SK-N-SH (cell line): ENCODE measurements around the gene SMPD3. TPM values are rescaled to one million over a fixed set of nuclear protein-coding genes. Genes with fewer than 3 reads are reported as not detected.
A peak's percentile ranks its signal among the peaks of the same experiment; 100 is the strongest.

Source experiments
- CTCF ChIA-PET: fragments of 300-600, 350-600 bp; formaldehyde crosslinking; extraction: SDS; loops from one replicate; lab custom pipeline; 2021; lab: Yijun Ruan, JAX
- POLR2A ChIA-PET: fragments of 350-600 bp; sonication (Branson Sonifier 250); formaldehyde crosslinking; extraction: SDS; loops from one replicate; lab custom pipeline; 2020; ENCODE audit warnings: antibody characterized with exemption, inconsistent platforms; lab: Yijun Ruan, JAX
- DNase-seq: peaks from one replicate; pipeline ENCODE4 v3.0.0; 2012
- H2AFZ ChIP-seq: fragments of 200-600 bp; sonication (generic); 2 replicates; pipeline ENCODE4 v1.8.1; 2016; ENCODE audit warnings: antibody characterized with exemption, mild to moderate bottlenecking, low read depth
- H3F3A ChIP-seq: fragments of 200-600 bp; sonication (generic); replicated peaks from 2 replicates; pipeline ENCODE3; 2016; ENCODE audit warnings: antibody characterized with exemption, mild to moderate bottlenecking; ENCODE audit not compliant: insufficient read depth
- H3K27ac ChIP-seq, 2 experiments: fragments of 200-500 bp in 1 of 2; fragments of 200-600 bp in 1 of 2; sonication (Bioruptor generic) in 1 of 2; sonication (generic), shearing (Covaris generic) in 1 of 2; 2 replicates each; pipeline versions ENCODE4 v1.5.1 to v1.6.1; 2014 to 2016; ENCODE audit warnings: low read depth in 2 of 2, inconsistent platforms in 1 of 2, low read length in 1 of 2, mild to moderate bottlenecking in 1 of 2, mixed read lengths in 1 of 2
- H3K27me3 ChIP-seq: fragments of 200-600 bp; sonication (generic), shearing (Covaris generic); 2 replicates; pipeline ENCODE4 v1.6.1; 2016; ENCODE audit warnings: mixed run types; ENCODE audit not compliant: insufficient read depth
- H3K36me3 ChIP-seq, 2 experiments: fragments of 200-500 bp in 1 of 2; fragments of 200-600 bp in 1 of 2; sonication (Bioruptor generic) in 1 of 2; sonication (generic) in 1 of 2; replicated peaks in 1 of 2; 2 replicates each; pipeline versions ENCODE3 to v1.5.1; 2014 to 2016; ENCODE audit warnings: low read length in 1 of 2, mild to moderate bottlenecking in 1 of 2; ENCODE audit not compliant: insufficient read depth in 2 of 2, control insufficient read depth in 1 of 2
- H3K4me1 ChIP-seq, 2 experiments: fragments of 200-500 bp in 1 of 2; fragments of 200-600 bp in 1 of 2; sonication (Bioruptor generic) in 1 of 2; sonication (generic), shearing (Covaris generic) in 1 of 2; 2 replicates each; pipeline versions ENCODE4 v1.5.1 to v1.6.1; 2014 to 2016; ENCODE audit warnings: low read depth in 1 of 2, low read length in 1 of 2, mixed run types in 1 of 2; ENCODE audit not compliant: insufficient read depth in 2 of 2, control insufficient read depth in 1 of 2
- H3K4me2 ChIP-seq: fragments of 200-600 bp; sonication (generic), shearing (Covaris generic); 2 replicates; pipeline ENCODE4 v1.6.1; 2017; ENCODE audit warnings: mixed run types
- H3K4me3 ChIP-seq, 2 experiments: fragments of 200-500 bp in 1 of 2; fragments of 200-600 bp in 1 of 2; sonication (Bioruptor generic) in 1 of 2; sonication (generic), shearing (Covaris generic) in 1 of 2; 2 replicates each; pipeline versions ENCODE4 v1.5.1 to v1.8.1; 2014 to 2016; ENCODE audit warnings: low read depth in 2 of 2, inconsistent platforms in 1 of 2, low read length in 1 of 2, mild to moderate bottlenecking in 1 of 2, mixed read lengths in 1 of 2, moderate library complexity in 1 of 2
- H3K79me2 ChIP-seq: fragments of 200-600 bp; sonication (generic); 2 replicates; pipeline ENCODE4 v1.8.1; 2017; ENCODE audit warnings: mild to moderate bottlenecking; ENCODE audit not compliant: insufficient read depth
- H3K9ac ChIP-seq: fragments of 200-600 bp; sonication (generic); 2 replicates; pipeline ENCODE4 v1.6.1; 2017; ENCODE audit warnings: mixed run types
- H3K9me2 ChIP-seq: fragments of 200-600 bp; sonication (generic); 2 replicates; pipeline ENCODE4 v1.6.1; 2017; ENCODE audit warnings: mixed run types
- H3K9me3 ChIP-seq: fragments of 200-600 bp; sonication (generic); 2 replicates; pipeline ENCODE4 v1.6.1; 2017; ENCODE audit warnings: mixed run types, mild to moderate bottlenecking, moderate library complexity
- H4K20me1 ChIP-seq: fragments of 200-600 bp; sonication (generic); 2 replicates; pipeline ENCODE4 v1.6.1; 2017; ENCODE audit warnings: mild to moderate bottlenecking, mixed run types; ENCODE audit not compliant: insufficient read depth
- CHD2 ChIP-seq: fragments of 150-350 bp; IDR thresholded peaks from 2 replicates; pipeline ENCODE4 v1.6.1; 2018; ENCODE audit warnings: low read length; ENCODE audit not compliant: partially characterized antibody
- ELF1 ChIP-seq: IDR thresholded peaks from 2 replicates; pipeline ENCODE4 v1.4.0; 2012
- EP300 ChIP-seq, 2 experiments: IDR thresholded peaks; 2 replicates each; pipeline versions ENCODE4 v1.4.0 to v1.6.1; 2012; ENCODE audit warnings: borderline replicate concordance in 1 of 2, low read depth in 1 of 2, low read length in 1 of 2
- EZH2phosphoT487 ChIP-seq: fragments of 200-600 bp; sonication (generic); IDR thresholded peaks from 2 replicates; pipeline ENCODE4 v1.6.1; 2017; ENCODE audit warnings: low read depth, mixed run types, mild to moderate bottlenecking, antibody characterized with exemption, moderate library complexity, borderline replicate concordance
- FOXJ3 ChIP-seq: sonication (generic); formaldehyde crosslinking; IDR thresholded peaks from 2 replicates; pipeline ENCODE4 v1.5.1; 2020; ENCODE audit warnings: mild to moderate bottlenecking, missing genetic modification reagents
- MAX ChIP-seq: IDR thresholded peaks from 2 replicates; pipeline ENCODE4 v1.4.0; 2012; ENCODE audit warnings: low read depth
- MEF2A ChIP-seq: IDR thresholded peaks from 2 replicates; pipeline ENCODE4 v1.4.0; 2012; ENCODE audit warnings: low read depth, borderline replicate concordance
- PBX3 ChIP-seq: IDR thresholded peaks from 2 replicates; pipeline ENCODE4; 2012
- POLR2AphosphoS5 ChIP-seq: IDR thresholded peaks from 2 replicates; pipeline ENCODE4 v1.6.1; 2012; ENCODE audit warnings: low read depth, low read length
- RAD21 ChIP-seq: IDR thresholded peaks from 2 replicates; pipeline ENCODE4 v1.6.1; 2012; ENCODE audit warnings: mild to moderate bottlenecking, low read length
- REST ChIP-seq: IDR thresholded peaks from 2 replicates; pipeline ENCODE4 v1.6.1; 2012; ENCODE audit warnings: mild to moderate bottlenecking, low read depth, low read length, moderate library complexity
- RFX5 ChIP-seq: IDR thresholded peaks from 2 replicates; pipeline ENCODE4 v1.6.1; 2012; ENCODE audit warnings: mild to moderate bottlenecking, improper control_type of control experiment, low read length
- RXRA ChIP-seq: IDR thresholded peaks from 2 replicates; pipeline ENCODE4 v1.4.0; 2012; ENCODE audit warnings: low read depth, mild to moderate bottlenecking, borderline replicate concordance
- SIN3A ChIP-seq: IDR thresholded peaks from 2 replicates; pipeline ENCODE4 v1.6.1; 2012; ENCODE audit warnings: low read depth, mild to moderate bottlenecking, low read length, moderate library complexity, borderline replicate concordance
- SMC3 ChIP-seq: IDR thresholded peaks from 2 replicates; pipeline ENCODE4 v1.6.1; 2012; ENCODE audit warnings: low read depth, low read length, improper control_type of control experiment
- TAF1 ChIP-seq: IDR thresholded peaks from 2 replicates; pipeline ENCODE4 v1.6.1; 2012; ENCODE audit warnings: low read depth, mild to moderate bottlenecking, low read length, moderate library complexity, borderline replicate concordance
- TCF12 ChIP-seq: IDR thresholded peaks from 2 replicates; pipeline ENCODE4 v1.4.0; 2012
- USF1 ChIP-seq: IDR thresholded peaks from 2 replicates; pipeline ENCODE4 v1.4.0; 2012; ENCODE audit warnings: low read depth, borderline replicate concordance
- USF2 ChIP-seq: fragments of 150-350 bp; IDR thresholded peaks from 2 replicates; pipeline ENCODE4 v1.6.1; 2017; ENCODE audit warnings: antibody characterized with exemption, low read length, low read depth, borderline replicate concordance
- WGBS: methylation state at CpG from one replicate; pipeline ENCODE4 v1.1.6; 2017; ENCODE audit warnings: low lambda C conversion rate; 5-methylcytosine and 5-hydroxymethylcytosine counted together
- polyA plus RNA-seq, 3 experiments: library from polyadenylated mRNA; depleted of rRNA; stranded (reverse); fragments of >200 nt; gene quantifications; 2 replicates each; pipeline ENCODE4 v1.2.3, GENCODE V29; 2012

Gene SMPD3
- polyA plus RNA-seq, 1 of the 3 experiments (the other 2 are of a cell fraction): 0.38 TPM

- no peak overlapping the region for H3K4me3 ChIP-seq
- TF ChIP-seq MEF2A (no peak), ELF1 (no peak), SIN3A (no peak), RFX5 (no peak), EP300 (IDR thresholded peaks at IDR 0.05; ENCODE audit: borderline replicate concordance in 1 of 2, low read depth in 1 of 2, low read length in 1 of 2) (no peak), SMC3 (no peak), RAD21 (no peak), MAX (no peak), RXRA (no peak), USF2 (no peak), PBX3 (no peak), REST (no peak), POLR2AphosphoS5 (no peak), TCF12 (no peak), USF1 (no peak), EZH2phosphoT487 (no peak), FOXJ3 (CRISPR knock-in tag) (no peak), TAF1 (no peak), CHD2 (no peak)
- no peak overlapping the region for H3K4me2 ChIP-seq
- H2AFZ ChIP-seq: no peak overlapping the region
- no peaks in the 10 kb centered on the region for H4K20me1 ChIP-seq
- H3K27me3 ChIP-seq: no peaks in the 10 kb centered on the region
- H3F3A ChIP-seq: no peaks in the 10 kb centered on the region
- no peaks in the 10 kb centered on the region for H3K9me2 ChIP-seq
- DNase-seq: peak; percentile 59
- POLR2A ChIA-PET: no interaction called here
- 90% methylated on average over 10 of the region's 28 CpGs for WGBS
- H3K79me2 ChIP-seq: no peaks in the 10 kb centered on the region
- H3K36me3 ChIP-seq: peaks cover 5 to 54% of the 10 kb centered on the region in 2 experiments
- no peaks in the 10 kb centered on the region for H3K9me3 ChIP-seq
- CTCF ChIA-PET: interaction anchor here (0.7 to 2.6 kb wide), 10 partner anchors 9 to 117 kb away, joined by 3 to 11 read pairs (median 4); no protein-coding TSS in a partner anchor
- no peak overlapping the region for H3K9ac ChIP-seq
- H3K4me1 ChIP-seq: no peaks in the 10 kb centered on the region
- no peak overlapping the region for H3K27ac ChIP-seq
These were observed 92.7 kb downstream of the SMPD3 start for GRCh38 chr16:68355447-68356248.
